Astrocyte (in vitro differentiated cells and primary cell): ENCODE data around the gene RAD51B. TPM values are rescaled to one million over a fixed set of nuclear protein-coding genes. Genes with fewer than 3 reads are reported as not detected.

ENCODE experiments used
- DNase-seq: peaks from one replicate; pipeline ENCODE4 v3.0.0-alpha.2; 2010; ENCODE audit warnings: low read depth
- FAIRE-seq: peaks from 2 replicates; lab custom pipeline; 2011; peaks lifted over from hg19 to GRCh38; lab: Jason Lieb, UNC
- H2AFZ ChIP-seq: 2 replicates; pipeline ENCODE4 v1.6.0; 2012; ENCODE audit warnings: low read depth, low read length, inconsistent platforms
- H3K27ac ChIP-seq: 2 replicates; pipeline ENCODE4 v1.5.1; 2011; ENCODE audit warnings: low read depth, low read length, inconsistent platforms
- H3K27me3 ChIP-seq: 2 replicates; pipeline ENCODE4 v1.6.0; 2011; ENCODE audit warnings: low read length, inconsistent platforms; ENCODE audit not compliant: insufficient read depth
- H3K36me3 ChIP-seq: 2 replicates; pipeline ENCODE4 v1.5.1; 2011; ENCODE audit warnings: low read length, inconsistent platforms; ENCODE audit not compliant: insufficient read depth
- H3K4me1 ChIP-seq: 2 replicates; pipeline ENCODE4 v1.5.1; 2011; ENCODE audit warnings: low read length, inconsistent platforms; ENCODE audit not compliant: insufficient read depth
- H3K4me2 ChIP-seq: 2 replicates; pipeline ENCODE4 v1.6.0; 2012; ENCODE audit warnings: low read length, inconsistent platforms
- H3K4me3 ChIP-seq: 2 replicates; pipeline ENCODE4 v1.5.1; 2011; ENCODE audit warnings: low read depth, mild to moderate bottlenecking, low read length, inconsistent platforms; ENCODE audit not compliant: insufficient read depth
- H3K79me2 ChIP-seq: 2 replicates; pipeline ENCODE4 v1.6.0; 2012; ENCODE audit warnings: mild to moderate bottlenecking, low read length, inconsistent platforms; ENCODE audit not compliant: insufficient read depth
- H3K9ac ChIP-seq: 2 replicates; pipeline ENCODE4 v1.6.0; 2012; ENCODE audit warnings: mild to moderate bottlenecking, low read length, inconsistent platforms
- H3K9me3 ChIP-seq: 2 replicates; pipeline ENCODE4 v1.5.1; 2012; ENCODE audit warnings: low read depth, mild to moderate bottlenecking, low read length, inconsistent platforms; ENCODE audit not compliant: insufficient read depth
- H4K20me1 ChIP-seq: 2 replicates; pipeline ENCODE4 v1.6.0; 2012; ENCODE audit warnings: low read length, inconsistent platforms; ENCODE audit not compliant: insufficient read depth
- H3K27ac Mint-ChIP-seq: one replicate; pipeline ENCODE4 v1.8.0; 2021; ENCODE audit warnings: mild to moderate bottlenecking, mixed read lengths; ENCODE audit not compliant: unreplicated experiment
- H3K27me3 Mint-ChIP-seq: one replicate; pipeline ENCODE4 v1.8.0; 2021; ENCODE audit warnings: low read depth, mixed read lengths; ENCODE audit not compliant: unreplicated experiment
- H3K36me3 Mint-ChIP-seq: one replicate; pipeline ENCODE4 v1.8.0; 2021; ENCODE audit warnings: low read depth, mixed read lengths; ENCODE audit not compliant: unreplicated experiment
- H3K4me1 Mint-ChIP-seq: one replicate; pipeline ENCODE4 v1.8.0; 2021; ENCODE audit warnings: low read depth, mixed read lengths; ENCODE audit not compliant: unreplicated experiment
- H3K4me3 Mint-ChIP-seq: one replicate; pipeline ENCODE4 v1.8.0; 2021; ENCODE audit warnings: mild to moderate bottlenecking, moderate library complexity, mixed read lengths; ENCODE audit not compliant: unreplicated experiment
- H3K9me3 Mint-ChIP-seq: one replicate; pipeline ENCODE4 v1.8.0; 2021; ENCODE audit warnings: mild to moderate bottlenecking, mixed read lengths; ENCODE audit not compliant: unreplicated experiment
- EZH2 ChIP-seq: IDR thresholded peaks from 2 replicates; pipeline ENCODE4 v1.6.1; 2012; ENCODE audit warnings: mild to moderate bottlenecking, low read length, inconsistent platforms; ENCODE audit not compliant: insufficient read depth
- total RNA-seq: library from RNA; stranded (reverse); gene quantifications from 2 replicates; pipeline ENCODE4 v1.2.1, GENCODE V29; 2021
- TF ChIP-seq, protein P1 (sequence below): IDR thresholded peaks from 2 replicates; pipeline ENCODE4 v1.5.1; 2011; ENCODE audit warnings: low read depth, mild to moderate bottlenecking, inconsistent platforms, low read length, moderate library complexity; ENCODE audit not compliant: insufficient read depth

The RAD51B gene
- total RNA-seq, 1 donor from 2014 or later, result 10.8 TPM

DNA sequence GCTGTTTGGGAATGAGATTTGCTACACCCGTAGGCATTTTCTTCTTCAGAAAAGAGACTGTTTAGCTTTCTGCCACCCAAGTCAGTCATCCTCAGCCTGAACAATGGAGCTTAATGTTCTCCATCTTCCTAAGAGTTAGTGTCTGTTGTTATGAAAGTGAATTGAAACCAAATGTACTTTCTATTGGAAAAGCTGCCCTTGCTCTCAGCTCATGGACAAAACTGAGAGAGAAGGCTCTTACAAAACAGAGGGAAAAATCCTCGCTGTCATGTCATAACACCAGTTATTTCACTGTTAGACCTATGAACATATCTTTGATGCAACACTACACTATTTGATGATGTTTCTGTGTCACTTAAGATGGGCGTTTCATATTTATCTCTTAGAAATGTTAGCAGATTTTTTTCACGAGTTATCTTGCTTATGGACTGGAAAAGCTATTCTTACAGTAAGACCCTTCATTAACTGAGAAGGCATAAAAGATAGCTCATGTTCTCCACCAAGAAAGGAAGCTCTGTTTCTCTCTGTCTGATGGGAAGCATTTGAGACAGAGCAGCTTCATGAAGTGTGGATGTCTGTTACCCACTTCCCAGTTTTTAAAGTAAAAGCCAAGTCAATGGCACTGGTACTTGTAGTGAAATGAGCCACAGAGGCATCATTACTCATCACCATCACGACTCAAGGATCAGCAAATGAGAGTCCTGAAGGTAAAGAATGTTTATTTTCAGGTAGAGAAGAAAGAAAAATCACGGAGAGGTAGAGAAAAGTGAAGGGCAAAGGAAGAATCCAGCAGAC is 489.3 kb downstream of the RAD51B start:
- Histone ChIP-seq H3K27ac (no peak overlapping the region), H3K9me3 (no peaks in the 10 kb centered on the region), H3K4me3 (no peak overlapping the region), H3K27me3 (no peaks in the 10 kb centered on the region), H2AFZ (no peak overlapping the region), H3K4me1 (no peaks in the 10 kb centered on the region), H3K79me2 (no peaks in the 10 kb centered on the region), H3K9ac (no peak overlapping the region), H3K4me2 (no peak overlapping the region), H3K36me3 (no peaks in the 10 kb centered on the region), H4K20me1 (no peaks in the 10 kb centered on the region)
- peak overlapping the region; percentile 8 for H3K27ac Mint-ChIP-seq
- FAIRE-seq (peak; percentile 47), DNase-seq (no peak)
- TF ChIP-seq, protein P1, sequence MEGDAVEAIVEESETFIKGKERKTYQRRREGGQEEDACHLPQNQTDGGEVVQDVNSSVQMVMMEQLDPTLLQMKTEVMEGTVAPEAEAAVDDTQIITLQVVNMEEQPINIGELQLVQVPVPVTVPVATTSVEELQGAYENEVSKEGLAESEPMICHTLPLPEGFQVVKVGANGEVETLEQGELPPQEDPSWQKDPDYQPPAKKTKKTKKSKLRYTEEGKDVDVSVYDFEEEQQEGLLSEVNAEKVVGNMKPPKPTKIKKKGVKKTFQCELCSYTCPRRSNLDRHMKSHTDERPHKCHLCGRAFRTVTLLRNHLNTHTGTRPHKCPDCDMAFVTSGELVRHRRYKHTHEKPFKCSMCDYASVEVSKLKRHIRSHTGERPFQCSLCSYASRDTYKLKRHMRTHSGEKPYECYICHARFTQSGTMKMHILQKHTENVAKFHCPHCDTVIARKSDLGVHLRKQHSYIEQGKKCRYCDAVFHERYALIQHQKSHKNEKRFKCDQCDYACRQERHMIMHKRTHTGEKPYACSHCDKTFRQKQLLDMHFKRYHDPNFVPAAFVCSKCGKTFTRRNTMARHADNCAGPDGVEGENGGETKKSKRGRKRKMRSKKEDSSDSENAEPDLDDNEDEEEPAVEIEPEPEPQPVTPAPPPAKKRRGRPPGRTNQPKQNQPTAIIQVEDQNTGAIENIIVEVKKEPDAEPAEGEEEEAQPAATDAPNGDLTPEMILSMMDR, result no peak
- TF ChIP-seq EZH2, result no peak
- peaks cover 2% of the 10 kb centered on the region for H3K9me3 Mint-ChIP-seq
- no peaks in the 10 kb centered on the region for H3K27me3 Mint-ChIP-seq
- H3K4me1 Mint-ChIP-seq, result peaks cover 12% of the 10 kb centered on the region
- H3K36me3 Mint-ChIP-seq, result no peaks in the 10 kb centered on the region
- H3K4me3 Mint-ChIP-seq, result no peak overlapping the region

DNA sequence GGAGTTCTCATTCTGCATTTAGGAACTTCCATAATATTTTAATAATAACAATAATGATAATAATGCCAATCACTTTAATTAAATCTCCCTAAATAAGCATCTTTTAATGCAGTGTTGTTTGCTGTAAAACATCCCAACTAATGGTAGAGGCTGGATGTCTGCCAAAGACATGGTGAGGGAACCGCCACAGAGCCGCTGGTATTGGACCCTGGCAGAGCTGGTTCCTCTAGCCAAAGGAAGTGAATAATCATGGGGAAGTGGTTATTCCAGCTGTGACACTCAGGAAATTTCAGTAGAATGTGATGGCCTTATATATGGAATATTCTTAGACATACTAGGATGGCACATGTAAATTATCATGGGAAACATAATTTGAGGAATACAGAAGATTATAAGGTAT is 490.0 kb downstream of the RAD51B start:
- Histone ChIP-seq H3K27ac (no peak overlapping the region), H3K4me2 (no peak overlapping the region), H3K9ac (no peak overlapping the region), H3K27me3 (no peaks in the 10 kb centered on the region), H3K4me3 (no peak overlapping the region), H4K20me1 (no peaks in the 10 kb centered on the region), H3K36me3 (no peaks in the 10 kb centered on the region), H3K79me2 (no peaks in the 10 kb centered on the region), H3K9me3 (no peaks in the 10 kb centered on the region), H2AFZ (no peak overlapping the region), H3K4me1 (no peaks in the 10 kb centered on the region)
- Mint-ChIP-seq H3K27ac (no peak overlapping the region), H3K9me3 (peaks cover 2% of the 10 kb centered on the region), H3K36me3 (no peaks in the 10 kb centered on the region), H3K27me3 (no peaks in the 10 kb centered on the region), H3K4me1 (peaks cover 16% of the 10 kb centered on the region), H3K4me3 (no peak overlapping the region)
- TF ChIP-seq, protein P1, result no peak
- DNase-seq (no peak), FAIRE-seq (no peak)

DNA sequence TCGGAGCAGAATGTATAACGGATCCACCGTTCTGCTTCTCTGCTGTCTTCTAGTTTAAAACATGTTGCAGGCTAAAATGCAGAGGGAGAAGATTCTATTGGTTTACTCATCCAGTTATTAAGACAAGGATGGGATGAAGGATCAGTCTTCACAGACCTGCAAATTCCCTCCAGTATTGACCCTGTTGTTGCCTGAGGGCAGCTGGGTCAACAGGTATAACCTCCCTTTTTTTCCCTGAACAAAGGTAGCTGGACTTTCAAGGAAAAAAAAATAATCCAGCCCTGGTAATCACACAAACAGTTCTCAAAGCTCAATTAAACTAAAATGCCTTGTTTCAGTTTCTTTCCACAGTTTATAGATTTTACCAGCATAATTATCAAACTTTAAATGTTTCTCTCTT is 492.7 kb downstream of the RAD51B start:
- no peaks in the 10 kb centered on the region for H3K9me3 ChIP-seq
- H3K27me3 ChIP-seq, result no peaks in the 10 kb centered on the region
- Mint-ChIP-seq H3K9me3 (peaks cover 5% of the 10 kb centered on the region), H3K27ac (no peak overlapping the region), H3K4me1 (peaks cover 14% of the 10 kb centered on the region), H3K36me3 (no peaks in the 10 kb centered on the region), H3K27me3 (no peaks in the 10 kb centered on the region), H3K4me3 (no peak overlapping the region)
- H3K27ac ChIP-seq, result no peak overlapping the region
- FAIRE-seq, result no peak
- H3K4me3 ChIP-seq, result no peak overlapping the region
- no peaks in the 10 kb centered on the region for H3K36me3 ChIP-seq
- no peaks in the 10 kb centered on the region for H3K4me1 ChIP-seq
- no peak overlapping the region for H3K9ac ChIP-seq
- H3K4me2 ChIP-seq, result no peak overlapping the region
- H2AFZ ChIP-seq, result no peak overlapping the region
- TF ChIP-seq EZH2, result no peak
- TF ChIP-seq, protein P1, result no peak
- DNase-seq, result no peak
- H3K79me2 ChIP-seq, result no peaks in the 10 kb centered on the region
- H4K20me1 ChIP-seq, result no peaks in the 10 kb centered on the region
